Stimulated activated CD4-positive, alpha-beta T cell treated with anti-CD3 and anti-CD28 coated beads, TNF-alpha, amount 100 ng/mL, for 48 hours (primary cell): Measurements from ENCODE around the gene PPIP5K2.
"Not testable (repeated sequence)": the region's sequence is repeated elsewhere in the genome, so short reads cannot be mapped to it uniquely, and the experiment has no call there.

Experiments used
- DNase-seq, 3 donors: peaks; one replicate each; pipeline ENCODE4 v3.0.0-alpha.2; 2020; ENCODE audit warnings: low read depth in 3 of 3

PPIP5K2 gene

GRCh38 chr5:103207653-103208052 is 87.6 kb downstream of the PPIP5K2 start:
- no peak for DNase-seq

DNA sequence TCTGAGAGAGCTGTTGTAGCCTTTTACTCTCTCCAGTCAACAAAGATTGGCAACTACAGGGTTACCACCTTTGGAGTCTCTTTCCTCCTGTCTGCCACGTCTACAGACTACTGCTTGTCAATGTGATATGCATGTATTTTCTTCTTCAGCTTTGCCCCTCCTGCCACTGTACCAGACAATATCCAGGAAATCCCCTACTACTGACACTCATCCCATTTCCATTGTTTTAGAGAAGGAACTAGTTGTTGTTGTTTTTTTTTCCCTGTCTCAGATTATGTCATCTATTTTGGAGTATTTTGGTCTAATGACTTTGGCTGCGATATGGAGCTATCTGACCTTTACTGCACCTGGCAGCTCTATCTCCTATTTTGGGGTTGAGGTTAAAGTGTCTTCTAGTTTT is 88.4 kb downstream of the PPIP5K2 start:
- DNase-seq: no peak

DNA sequence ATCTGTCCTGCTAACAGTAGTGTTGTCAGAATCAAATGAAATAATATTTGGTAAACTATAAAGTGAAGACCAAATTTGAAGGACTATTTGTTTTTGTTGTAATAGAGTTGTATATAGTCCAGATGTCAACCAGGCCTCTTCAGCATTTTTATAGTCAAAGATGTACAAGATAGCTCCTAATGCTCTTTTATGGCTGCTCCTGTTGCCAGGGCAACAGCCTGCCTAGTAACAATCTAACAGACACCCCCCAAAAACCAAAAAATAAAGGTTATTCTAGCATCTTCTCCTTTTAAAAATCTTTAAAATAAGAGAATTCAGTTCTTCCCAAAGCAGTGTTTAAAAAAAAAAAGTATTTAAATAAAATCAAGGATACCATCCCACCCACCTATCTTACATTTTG is 89.0 kb downstream of the PPIP5K2 start:
- DNase-seq: no peak

- no peak for DNase-seq
Measured at GRCh38 chr5:103210952-103211351, 90.9 kb downstream of the PPIP5K2 start.

- DNase-seq: no peak
Measured at GRCh38 chr5:103211576-103212561, 91.8 kb downstream of the PPIP5K2 start.

DNA sequence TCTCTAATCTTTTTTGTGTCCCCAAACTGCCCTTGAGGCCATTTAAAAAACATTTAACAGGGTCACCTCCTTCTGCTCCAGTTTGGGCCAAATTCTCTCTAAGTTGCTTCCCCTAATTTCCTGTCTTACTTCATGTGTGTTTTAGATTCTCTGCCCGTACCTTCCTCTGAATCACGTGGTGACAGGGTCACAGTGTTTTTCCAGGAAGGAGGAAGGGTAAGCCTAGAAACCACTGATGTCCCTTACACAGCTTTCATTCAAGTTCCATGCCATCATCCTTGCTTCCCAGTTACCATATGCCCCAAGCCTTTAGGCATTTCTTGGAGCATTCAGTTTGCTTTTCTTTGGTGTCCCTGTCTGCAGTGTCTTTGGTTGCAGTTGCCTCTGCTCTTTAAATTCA is 96.0 kb downstream of the PPIP5K2 start:
- DNase-seq: no peak

DNA sequence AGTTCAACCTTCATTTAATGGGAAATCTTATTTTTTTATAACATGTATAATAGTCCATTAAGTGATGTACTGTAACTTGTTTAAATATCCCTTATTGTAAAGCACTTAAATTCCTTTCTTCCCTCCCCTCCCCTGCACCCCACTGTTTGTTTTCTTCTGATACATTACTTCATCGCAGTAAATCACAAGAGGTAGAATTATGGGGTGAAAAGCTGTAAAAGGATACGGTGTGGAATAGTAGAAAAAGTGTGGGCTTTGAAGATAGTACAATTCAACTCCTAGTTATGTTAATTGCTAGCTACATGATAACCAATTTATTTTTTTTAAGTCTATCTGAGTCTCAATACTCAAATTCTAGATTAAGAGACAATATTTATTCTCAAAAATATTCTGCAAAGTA is 96.6 kb downstream of the PPIP5K2 start:
- no peak for DNase-seq

DNA sequence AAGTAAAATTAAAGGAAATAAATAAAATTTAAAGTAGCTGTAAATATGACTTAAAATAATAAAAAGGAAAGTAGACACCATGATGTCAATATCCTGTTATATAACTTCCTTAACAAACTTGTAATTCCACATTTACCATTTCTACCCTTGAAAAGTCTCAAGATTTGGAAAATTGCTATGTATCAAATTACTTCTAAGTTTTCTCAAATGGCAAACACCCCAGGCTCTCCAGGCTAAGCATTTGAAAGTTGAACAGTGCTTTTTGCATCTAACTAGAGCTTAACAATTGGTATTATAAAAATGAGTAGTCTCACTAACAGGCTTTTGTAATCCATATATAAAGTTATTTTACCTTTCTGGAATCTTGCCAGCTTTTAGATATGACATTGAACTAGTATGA is 97.0 kb downstream of the PPIP5K2 start:
- no peak for DNase-seq

DNA sequence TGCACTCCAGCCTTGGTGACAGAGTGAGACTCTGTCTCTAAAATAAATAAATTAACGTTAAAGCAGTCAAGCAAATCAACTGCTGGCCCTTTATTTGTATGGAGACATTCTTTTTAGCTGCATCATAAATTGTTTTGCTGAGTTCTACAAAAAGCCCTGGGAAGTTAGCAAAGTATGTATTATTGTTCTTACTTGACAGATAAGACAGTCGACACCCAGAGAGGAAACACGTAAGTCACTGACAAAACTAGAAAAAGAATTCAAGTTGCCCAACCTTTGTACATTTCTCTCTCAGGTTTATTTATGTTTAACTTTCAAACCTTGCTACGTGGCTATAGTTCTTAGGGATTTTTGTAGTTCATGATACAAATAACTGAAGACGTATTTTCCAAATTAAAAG is 98.1 kb downstream of the PPIP5K2 start:
- DNase-seq: no peak

DNA sequence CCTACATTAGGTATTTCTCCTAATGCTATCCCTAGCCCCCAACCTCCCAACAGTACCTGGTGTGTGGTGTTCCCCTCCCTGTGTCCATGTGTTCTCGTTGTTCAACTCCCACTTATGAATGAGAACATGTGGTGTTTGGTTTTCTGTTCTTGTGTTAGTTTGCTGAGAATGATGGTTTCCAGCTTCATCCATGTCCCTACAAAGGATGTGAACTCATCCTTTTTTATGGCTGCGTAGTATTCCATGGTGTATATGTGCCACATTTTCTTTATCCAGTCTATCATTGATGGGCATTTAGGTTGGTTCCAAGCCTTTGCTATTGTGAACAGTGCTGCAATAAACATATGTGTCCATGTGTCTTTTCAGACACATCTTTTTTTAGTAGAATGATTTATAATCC is 99.0 kb downstream of the PPIP5K2 start:
- DNase-seq: not testable (repeated sequence)

DNA sequence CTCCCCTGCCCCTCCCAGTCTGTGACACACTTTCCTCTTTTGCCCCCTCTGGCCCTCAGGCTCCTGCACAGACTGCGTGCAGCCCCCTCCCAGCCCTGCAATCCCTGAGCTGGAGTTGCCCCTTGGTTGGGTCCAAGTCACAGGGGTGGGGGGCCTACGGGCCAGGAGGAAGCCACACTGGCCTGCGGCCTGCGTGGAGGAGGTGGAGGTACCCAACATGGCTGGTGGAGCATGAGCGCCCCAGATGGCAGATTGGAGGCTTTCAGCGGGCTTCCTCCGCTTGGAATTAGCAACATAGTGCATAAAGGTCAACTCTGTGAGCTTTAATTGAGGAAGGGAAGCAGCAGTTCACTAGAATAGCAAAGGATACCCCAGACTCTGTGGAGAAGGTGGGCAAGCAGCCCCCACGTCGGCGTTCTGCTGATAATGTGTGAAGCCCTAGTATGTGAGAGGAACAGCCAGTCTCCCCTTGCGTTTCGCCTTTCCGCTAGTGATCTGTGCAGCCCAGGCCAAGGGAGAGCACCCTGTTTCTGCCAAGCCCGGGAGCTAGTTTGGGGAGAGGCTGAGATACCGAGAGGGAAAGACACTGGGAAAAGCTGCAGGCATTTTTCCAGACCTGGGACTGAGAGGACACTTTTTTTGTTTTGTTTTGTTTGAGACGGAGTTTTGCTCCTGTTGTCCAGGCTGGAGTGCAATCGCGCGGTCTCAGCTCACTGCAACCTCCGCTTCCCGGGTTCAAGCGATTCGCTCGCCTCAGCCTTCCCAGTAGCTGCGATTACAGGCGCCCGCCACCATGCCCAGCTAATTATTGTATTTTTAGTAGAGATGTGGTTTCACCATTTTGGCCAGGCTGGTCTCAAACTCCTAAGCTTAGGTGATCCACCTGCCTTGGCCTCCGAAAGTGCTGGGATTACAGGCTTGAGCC is 103.2 kb downstream of the PPIP5K2 start:
- no peak for DNase-seq

- DNase-seq: peak in 2 of 3 donors; percentile 6 to 16
Measured at GRCh38 chr5:103224118-103224893, 104.2 kb downstream of the PPIP5K2 start.

- DNase-seq: no peak
Measured at GRCh38 chr5:103224894-103225246, 104.8 kb downstream of the PPIP5K2 start.

GRCh38 chr5:103228061-103228460 is 108.0 kb downstream of the PPIP5K2 start:
- no peak for DNase-seq

- no peak for DNase-seq
Measured at GRCh38 chr5:103228588-103228987, 108.5 kb downstream of the PPIP5K2 start.

GRCh38 chr5:103232393-103232999 is 112.4 kb downstream of the PPIP5K2 start:
- DNase-seq: no peak

DNA sequence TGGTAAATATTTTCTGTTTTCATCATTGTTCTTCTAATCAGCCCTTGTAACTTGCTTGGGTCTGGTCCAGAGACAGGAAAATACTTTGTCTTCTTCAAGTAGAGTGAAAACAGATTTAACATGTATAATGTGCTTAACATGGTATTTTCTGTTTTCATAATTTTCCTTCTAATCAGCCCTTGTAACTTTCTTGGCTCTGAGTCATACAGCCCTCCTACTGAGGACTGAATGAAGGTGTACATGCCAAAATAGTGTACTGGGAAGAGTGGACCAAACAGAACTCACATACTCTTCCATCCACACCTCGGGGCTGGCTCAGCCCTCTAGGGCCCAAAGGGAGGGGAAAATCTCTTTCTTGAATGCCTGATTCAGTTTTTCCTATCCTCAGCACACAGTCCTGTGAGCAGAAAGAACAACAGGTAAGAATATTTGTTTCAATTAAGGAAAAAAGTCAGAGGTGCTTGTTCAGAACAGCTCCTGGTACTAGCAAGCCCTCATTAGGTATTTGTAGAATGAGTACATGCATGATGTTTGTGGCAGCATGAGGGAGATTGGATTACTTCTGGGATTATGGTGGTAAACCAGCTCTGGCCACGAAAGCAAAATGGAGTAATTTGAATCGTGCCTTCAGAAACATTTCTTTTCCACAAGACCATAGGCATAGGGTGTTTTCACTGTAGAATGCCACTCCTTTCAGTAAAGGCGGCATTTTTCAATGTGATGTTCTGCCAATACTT is 114.3 kb downstream of the PPIP5K2 start:
- no peak for DNase-seq

- no peak for DNase-seq
Measured at GRCh38 chr5:103235891-103236290, 115.8 kb downstream of the PPIP5K2 start.

DNA sequence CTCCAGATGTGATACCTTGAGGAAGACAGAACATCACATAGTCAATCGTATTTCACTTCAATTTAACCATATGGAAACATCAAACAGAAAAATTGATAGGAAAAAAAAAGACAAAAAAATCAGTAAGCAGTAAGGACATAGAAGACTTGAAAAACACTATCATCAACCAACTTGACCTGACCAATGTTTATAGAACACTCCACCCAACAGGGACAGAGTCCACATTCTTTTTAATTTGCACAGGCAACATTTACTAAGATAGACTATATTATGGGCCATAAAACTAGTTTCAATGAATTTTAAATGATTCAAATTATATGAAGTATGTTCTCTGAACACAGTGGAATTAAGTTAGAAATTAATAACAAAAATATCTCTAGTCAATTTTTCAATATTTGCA is 117.7 kb downstream of the PPIP5K2 start:
- DNase-seq: no peak

- DNase-seq: no peak
Measured at GRCh38 chr5:103243665-103244064, 123.6 kb downstream of the PPIP5K2 start.

DNA sequence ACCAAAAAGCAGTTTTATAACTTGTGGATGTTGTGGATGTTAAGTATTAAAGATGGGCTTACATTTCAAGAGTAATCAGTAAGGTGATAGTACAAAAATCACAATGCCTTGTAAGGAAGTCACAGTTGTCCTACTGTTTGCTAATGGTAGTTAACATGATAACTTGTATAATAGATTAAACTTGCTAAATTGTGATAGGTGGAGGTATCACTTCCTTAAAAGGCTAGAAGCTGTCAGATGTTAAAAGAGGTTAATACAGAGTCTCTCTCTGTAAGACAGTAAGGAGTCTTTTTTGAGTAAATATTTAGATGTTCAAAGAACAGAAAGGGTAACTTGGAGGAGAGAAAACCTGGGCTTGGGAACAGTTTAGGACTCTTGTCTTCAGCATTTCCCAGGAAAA is 124.3 kb downstream of the PPIP5K2 start:
- no peak for DNase-seq
